ENCODE data around the gene HSPB6.

HSPB6 gene

DNA sequence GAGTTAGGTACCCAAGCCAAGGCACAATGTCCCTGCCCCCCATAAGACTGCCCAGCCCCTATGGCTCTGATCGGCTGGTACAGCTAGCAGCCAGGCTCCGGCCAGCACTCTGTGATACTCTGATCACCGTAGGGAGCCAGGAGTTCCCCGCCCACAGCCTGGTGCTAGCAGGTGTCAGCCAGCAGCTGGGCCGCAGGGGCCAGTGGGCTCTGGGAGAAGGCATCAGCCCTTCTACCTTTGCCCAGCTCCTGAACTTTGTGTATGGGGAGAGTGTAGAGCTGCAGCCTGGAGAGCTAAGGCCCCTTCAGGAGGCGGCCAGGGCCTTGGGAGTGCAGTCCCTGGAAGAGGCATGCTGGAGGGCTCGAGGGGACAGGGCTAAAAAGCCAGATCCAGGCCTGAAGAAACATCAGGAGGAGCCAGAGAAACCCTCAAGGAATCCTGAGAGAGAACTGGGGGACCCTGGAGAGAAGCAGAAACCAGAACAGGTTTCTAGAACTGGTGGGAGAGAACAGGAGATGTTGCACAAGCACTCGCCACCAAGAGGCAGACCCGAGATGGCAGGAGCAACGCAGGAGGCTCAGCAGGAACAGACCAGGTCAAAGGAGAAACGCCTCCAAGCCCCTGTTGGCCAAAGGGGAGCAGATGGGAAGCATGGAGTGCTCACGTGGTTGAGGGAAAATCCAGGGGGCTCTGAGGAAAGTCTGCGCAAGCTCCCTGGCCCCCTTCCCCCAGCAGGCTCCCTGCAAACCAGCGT lies 42.1 kb downstream of the HSPB6 start:
- DNase-seq, result no peak

DNA sequence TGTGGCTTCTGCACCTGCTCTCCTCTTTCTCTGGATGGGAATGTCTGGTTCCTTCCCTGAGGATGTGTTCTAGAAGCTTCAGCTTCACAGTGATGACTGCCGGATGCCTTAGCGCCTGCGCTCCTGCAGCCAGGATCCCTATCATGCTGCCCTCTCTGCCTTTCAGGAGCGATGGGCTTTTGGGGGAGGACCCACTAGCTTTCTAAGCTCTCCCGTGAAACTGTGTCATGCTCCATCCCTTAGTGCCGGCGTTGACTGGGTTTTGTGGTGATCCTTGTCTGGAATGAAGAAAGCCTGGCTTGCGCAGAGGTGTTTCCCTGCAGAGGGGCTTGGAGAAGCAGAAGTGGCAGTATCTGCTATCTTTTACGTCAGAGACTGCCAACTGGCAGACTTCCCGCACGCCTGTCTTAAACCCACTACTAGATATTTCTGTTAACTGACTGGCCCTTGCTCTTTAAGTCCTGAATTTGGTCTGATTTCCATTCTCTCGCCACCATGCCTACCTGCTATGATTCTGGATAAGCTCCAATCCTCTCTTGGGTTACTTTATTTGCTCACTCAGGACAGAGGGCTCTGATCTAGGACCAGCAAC lies 42.8 kb downstream of the HSPB6 start:
- peak in 1 of 14 donors; percentile 22 for DNase-seq

DNA sequence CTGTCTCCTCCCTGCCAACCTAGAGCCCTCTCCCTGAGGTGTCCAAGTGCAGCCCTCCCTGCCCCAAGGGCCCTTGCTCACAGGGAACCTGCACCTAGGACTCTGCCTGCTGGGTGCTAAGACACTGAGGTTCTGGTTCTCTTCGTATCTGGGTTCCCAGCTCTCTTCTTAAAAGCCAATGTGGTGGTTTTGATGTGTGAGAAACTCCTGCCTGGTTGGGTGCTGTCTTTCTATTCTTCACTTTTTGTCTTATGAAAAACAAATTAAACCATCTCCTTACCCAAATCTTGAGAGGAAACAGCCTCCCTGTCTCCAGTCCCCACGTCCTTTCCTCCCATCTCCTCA lies 43.4 kb downstream of the HSPB6 start:
- no peak for DNase-seq

DNA sequence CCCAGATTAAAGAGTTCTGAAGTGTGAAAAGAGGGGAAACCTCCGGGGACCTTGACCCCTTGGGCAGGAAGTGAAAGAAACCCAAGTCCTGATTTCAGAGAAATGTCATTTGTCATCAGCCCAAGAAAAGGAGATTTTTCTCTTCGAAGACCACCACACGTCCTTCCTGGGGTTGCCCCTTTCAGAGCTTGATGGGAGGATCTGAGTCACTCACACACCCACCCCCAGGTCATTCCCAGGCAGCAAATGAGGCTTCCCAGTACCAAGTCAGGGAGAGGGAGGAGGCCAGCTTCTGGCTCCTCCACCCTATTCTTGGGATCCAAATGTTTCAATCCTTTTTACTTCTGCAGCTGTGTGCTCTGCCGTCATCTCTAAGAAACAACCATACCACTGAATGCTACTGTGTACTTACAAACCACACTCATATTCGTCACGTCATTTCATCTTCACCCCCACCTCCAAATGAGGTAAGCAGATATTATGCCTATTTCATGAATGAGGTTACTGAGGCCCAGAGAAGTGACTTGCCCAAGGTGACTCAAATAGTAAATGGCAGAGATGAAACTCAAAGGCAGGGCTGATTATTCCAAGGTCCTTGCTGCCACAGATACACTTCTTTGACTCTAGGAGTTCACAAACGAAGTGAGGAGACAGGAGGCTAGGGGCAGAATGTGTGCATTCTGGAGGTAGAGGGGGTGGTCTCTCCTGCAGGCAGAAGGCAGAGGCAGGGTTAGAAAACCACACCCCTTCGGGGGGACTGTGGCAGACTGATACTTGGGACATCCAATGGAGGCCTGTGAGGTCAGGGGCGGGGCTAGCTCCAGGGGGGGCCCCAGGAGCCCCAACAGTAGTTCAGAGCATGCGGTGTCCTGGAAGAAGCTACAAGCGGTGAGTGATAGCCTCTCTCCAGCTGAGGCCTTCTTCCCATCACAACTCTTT lies 44.0 kb downstream of the HSPB6 start:
- DNase-seq, result no peak

DNA sequence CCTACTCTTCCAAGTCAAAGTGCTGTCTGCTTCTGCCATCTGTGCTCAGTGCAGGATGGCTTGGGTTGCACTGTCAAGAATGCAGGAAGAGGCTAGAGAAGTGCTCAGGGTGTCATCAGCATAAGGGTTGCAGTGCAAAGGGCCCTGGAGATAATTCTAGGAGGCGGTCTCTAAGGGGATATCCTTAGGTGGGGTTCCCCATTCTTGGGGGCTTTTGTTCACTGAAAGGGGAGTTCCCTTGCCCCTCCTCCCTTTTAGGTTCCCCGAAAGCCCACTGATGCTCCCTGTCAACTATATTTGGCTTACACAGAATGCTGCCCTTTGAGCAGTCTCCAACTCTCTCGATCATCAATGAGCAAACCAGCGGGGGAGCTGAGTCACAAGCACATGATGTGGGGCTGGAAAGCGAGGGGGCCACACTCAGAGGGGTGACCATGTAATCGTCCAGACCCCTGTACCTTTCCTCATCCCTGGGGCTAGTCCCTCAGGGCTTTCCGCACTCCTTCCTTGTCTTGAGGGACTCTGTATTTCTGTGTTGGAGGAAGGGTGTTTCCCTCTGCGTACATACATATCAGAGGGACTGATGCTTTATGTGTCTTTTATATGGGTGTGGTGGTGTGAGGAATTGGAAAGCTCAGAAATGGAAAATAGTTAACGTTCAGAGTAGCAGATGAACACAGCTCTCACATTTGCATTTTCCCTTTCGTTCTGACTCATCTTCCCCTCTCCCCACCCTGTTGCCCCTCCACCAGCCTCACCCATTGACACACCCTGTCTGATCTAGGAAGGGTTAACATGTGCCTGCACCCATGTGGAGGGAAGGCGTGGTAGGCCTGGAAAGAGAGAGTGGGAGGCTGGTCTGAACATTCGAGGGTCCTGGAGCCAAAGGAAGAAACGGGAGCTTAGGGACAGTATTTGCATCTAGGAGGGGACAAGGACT lies 45.8 kb downstream of the HSPB6 start:
- no peak for DNase-seq

DNA sequence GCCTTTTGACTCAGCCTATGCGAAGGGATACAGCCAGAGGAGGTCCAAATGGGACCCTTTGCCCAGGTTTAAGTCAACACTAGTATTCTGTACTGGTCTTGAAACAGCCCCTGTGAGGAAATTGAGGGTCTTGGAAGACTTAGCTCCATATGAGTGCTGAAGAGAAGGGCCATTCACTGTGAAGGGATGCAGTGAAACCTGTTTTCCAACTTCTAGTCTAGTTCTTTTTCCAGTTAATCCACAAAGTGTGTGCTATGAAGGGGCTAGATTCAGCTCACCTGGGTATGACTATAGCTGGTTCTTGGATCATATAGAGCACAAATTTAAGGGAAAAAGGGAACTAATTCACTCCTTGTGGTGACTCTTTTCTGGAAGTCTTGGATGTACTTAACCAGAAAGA lies 48.4 kb downstream of the HSPB6 start:
- no peak for DNase-seq
